Measurements from ENCODE around the gene LRP5. TPM values are rescaled to one million over a fixed set of nuclear protein-coding genes. Genes with fewer than 3 reads are reported as not detected.
"Not testable (repeated sequence)": the region's sequence is repeated elsewhere in the genome, so short reads cannot be mapped to it uniquely, and the experiment has no call there.

The LRP5 gene
- polyA plus RNA-seq, 6 donors from 2014 or later = 0.04 to 0.88 (median 0.56) TPM; not detected in 1

DNA sequence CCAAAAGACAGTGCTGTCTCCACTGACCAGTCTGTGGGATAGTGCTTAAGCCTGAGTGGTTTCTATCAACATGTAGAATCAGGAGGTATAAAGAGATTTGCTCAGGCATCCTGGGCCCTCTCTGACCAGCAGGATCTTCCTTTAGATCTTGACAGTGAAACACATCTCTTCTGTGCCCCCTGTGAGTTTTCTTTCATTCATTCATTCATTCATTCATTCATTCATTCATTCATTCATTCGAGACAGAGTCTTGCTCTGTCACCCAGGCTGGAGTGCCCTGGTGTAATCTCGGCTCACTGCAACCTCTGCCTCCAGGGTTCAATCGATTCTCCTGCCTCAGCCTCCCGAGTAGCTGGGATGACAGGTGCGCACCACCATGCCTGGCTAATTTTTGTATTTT, 121.8 kb downstream of the LRP5 start:
- Mint-ChIP-seq H3K9me3 (peaks cover 4 to 17% (median 14%) of the 10 kb centered on the region in 7 donors), H3K36me3 (peaks cover 5 to 16% of the 10 kb centered on the region in 2 donors), H3K27ac (peak overlapping the region in 1 of 6 donors; percentile 58)
- not testable (repeated sequence) for ATAC-seq (ENCODE audit: low read depth in 2 of 2); H3K27me3 Mint-ChIP-seq; DNase-seq; H3K4me3 Mint-ChIP-seq; H3K4me1 Mint-ChIP-seq

DNA sequence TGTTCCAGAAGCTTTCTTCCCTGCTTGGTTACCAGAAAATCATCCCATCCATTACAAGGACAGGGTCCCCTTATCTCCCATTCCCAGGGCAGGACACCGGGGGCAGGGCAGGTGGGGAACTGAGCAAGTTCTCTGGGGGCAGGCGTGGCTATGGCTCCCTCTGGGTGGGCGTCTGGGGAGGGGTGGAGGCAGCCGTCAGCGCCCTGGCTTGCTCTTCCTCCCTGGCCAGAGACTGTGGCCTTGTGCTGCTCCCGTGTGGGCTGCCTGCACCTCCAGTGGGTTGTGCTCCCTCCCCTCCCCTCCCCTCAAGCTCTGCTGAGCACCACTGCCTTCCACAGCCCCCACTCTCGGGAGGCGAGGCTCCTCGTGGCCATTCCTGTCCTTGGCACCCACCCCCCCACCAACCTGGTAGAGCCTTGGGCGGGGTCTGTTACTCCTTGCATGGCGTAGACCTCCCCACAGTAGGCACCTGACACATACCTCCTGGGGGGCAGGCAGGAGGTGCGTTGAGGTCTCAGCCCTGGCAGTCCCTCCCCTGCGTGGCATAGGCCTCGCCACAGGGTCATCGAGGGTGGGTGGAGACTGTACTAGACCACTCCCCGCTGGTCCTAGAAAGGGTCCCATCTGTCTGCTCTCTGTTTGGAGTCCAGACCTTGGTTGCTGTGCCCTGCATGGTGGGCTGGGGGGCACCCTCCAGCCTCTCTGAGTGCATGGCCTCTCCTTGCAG, 123.9 kb downstream of the LRP5 start:
- no peak for DNase-seq
- H3K27ac Mint-ChIP-seq = peak overlapping the region in 1 of 6 donors; percentile 54
- no peaks in the 10 kb centered on the region for H3K27me3 Mint-ChIP-seq
- H3K9me3 Mint-ChIP-seq = no peaks in the 10 kb centered on the region
- peaks cover 4 to 15% (median 12%) of the 10 kb centered on the region in 3 donors for H3K4me1 Mint-ChIP-seq
- no peak overlapping the region for H3K4me3 Mint-ChIP-seq
- ATAC-seq (ENCODE audit: low read depth in 2 of 2) = no peak
- H3K36me3 Mint-ChIP-seq = no peaks in the 10 kb centered on the region

DNA sequence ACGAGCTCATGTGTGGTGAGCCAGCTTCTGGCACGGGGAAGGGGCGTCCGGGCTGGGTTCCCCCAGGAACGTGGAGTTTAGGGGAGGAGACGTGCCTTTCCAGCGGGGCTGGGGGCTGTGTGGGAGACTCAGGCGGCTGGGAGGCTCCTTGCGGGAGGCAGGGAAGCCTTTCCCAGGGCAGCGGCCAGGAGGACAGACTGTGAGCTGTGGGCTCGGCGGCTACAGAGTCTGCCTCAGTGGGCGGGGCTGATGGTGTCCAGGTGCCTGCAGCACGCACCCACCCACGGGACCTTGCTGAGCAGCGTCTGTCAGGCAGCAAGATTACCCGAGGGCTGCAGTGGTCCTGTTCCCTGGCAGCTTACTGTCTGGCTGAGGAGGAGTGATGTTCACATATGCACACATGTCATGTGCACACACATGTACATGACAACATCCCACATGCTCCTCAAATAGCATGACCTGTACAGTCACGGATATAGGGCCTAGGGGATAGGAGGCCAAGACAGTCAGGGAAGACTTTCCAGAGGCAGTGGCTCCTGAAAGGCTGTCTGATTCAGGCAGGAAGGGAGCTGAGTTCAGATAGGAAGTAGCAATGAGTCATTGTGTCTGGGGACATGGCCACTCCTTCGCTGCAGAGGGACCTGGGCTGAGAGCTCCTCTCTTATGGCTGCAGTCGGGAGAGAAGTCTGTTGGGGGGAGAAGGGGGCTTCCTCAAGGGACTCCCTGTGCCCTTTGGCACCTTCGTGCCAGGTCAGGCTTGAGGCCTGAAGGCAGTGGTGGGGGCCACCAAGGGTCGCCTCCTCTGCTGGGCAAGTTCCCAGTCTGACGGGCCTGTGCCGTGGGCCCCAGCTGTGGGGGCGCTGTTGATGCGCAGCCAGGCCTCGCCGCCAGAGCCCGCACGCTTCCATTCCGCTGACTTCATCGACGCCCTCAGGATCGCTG, 124.9 kb downstream of the LRP5 start:
- H3K27ac Mint-ChIP-seq = peak overlapping the region in 1 of 6 donors; percentile 30
- DNase-seq = no peak
- H3K4me3 Mint-ChIP-seq = peak overlapping the region in 1 of 8 donors; percentile 21
- H3K9me3 Mint-ChIP-seq = no peaks in the 10 kb centered on the region
- no peak for ATAC-seq (ENCODE audit: low read depth in 2 of 2)
- H3K27me3 Mint-ChIP-seq = no peaks in the 10 kb centered on the region
- H3K4me1 Mint-ChIP-seq = peaks cover 10 to 24% (median 22%) of the 10 kb centered on the region in 3 donors
- no peaks in the 10 kb centered on the region for H3K36me3 Mint-ChIP-seq

DNA sequence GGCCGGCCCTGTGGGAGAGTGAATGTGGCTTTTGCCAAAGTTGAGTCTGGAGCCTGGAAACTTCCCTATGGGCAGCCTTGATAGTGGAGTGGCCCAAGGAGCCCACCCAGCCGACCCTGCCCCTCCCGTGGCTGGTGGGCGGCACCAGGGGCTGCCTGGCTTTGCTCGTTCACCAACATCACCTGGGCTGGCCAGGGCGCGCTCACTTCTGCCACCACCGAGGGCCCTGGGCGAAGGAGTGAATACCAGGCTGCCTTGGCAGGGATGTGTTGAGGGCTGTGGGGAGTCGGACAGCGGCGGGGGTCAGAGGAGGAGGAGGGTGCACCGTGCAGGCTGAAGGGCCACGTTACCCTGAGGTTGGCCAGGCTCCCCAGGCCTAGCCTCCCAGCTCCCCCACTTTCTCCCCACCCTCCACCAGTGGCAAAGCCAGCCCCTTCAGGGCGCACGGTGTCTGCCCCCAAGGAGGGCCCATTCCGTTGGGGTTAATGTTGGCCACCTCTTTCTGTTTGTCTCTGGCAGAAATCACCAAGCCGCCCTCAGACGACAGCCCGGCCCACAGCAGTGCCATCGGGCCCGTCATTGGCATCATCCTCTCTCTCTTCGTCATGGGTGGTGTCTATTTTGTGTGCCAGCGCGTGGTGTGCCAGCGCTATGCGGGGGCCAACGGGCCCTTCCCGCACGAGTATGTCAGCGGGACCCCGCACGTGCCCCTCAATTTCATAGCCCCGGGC, 125.7 kb downstream of the LRP5 start:
- DNase-seq (no peak), ATAC-seq (ENCODE audit: low read depth in 2 of 2) (no peak)
- Mint-ChIP-seq H3K36me3 (no peaks in the 10 kb centered on the region), H3K4me1 (peaks cover 13 to 31% (median 29%) of the 10 kb centered on the region in 3 donors), H3K9me3 (no peaks in the 10 kb centered on the region), H3K27ac (no peak overlapping the region), H3K27me3 (no peaks in the 10 kb centered on the region), H3K4me3 (no peak overlapping the region)

DNA sequence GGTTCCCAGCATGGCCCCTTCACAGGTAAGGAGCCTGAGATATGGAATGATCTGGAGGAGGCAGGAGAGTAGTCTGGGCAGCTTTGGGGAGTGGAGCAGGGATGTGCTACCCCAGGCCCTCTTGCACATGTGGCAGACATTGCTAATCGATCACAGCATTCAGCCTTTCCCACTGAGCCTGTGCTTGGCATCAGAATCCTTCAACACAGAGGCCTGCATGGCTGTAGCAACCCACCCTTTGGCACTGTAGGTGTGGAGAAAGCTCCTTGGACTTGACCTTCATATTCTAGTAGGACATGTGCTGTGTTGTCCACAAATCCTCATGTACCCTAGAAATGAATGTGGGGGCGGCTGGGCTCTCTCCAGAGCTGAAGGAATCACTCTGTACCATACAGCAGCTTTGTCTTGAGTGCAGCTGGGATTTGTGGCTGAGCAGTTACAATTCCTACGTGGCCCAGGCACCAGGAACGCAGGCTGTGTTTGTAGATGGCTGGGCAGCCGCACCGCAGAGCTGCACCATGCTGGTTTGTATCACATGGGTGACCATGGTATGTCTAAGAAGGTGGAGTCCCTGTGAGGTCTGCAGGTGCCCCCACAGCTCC, 126.4 kb downstream of the LRP5 start:
- H3K27ac Mint-ChIP-seq = no peak overlapping the region
- no peaks in the 10 kb centered on the region for H3K36me3 Mint-ChIP-seq
- no peaks in the 10 kb centered on the region for H3K9me3 Mint-ChIP-seq
- DNase-seq = no peak
- ATAC-seq (ENCODE audit: low read depth in 2 of 2) = no peak
- no peaks in the 10 kb centered on the region for H3K27me3 Mint-ChIP-seq
- H3K4me3 Mint-ChIP-seq = peak overlapping the region in 1 of 8 donors; percentile 67
- peaks cover 13 to 31% (median 29%) of the 10 kb centered on the region in 3 donors for H3K4me1 Mint-ChIP-seq

DNA sequence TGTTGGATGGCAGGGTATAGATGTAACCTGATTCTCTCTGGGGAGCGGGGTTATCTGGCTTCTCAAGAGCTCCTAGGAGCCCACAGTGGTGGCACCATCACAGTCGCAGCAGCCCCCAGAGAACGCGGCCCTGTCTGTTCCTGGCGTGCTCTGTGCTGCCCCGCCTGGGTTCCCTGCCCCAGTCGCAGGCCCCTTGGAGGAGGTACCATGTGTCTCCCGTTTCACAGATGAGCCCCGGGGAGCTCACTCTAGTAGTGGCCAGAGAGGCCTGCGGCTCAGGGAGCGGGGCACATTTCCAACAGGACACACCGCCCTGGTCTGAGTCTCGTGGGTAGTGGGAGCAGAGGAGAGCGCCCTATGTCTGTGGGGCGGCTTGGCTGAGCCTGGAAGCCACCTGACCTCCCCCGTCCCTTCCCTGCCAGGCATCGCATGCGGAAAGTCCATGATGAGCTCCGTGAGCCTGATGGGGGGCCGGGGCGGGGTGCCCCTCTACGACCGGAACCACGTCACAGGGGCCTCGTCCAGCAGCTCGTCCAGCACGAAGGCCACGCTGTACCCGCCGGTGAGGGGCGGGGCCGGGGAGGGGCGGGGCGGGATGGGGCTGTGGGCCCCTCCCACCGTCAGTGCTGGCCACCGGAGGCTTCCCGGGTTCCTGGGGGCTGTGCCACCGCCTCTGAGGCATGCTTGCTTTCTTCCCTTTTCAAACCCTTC, 127.1 kb downstream of the LRP5 start:
- Mint-ChIP-seq H3K4me3 (peak overlapping the region in 1 of 8 donors; percentile 33), H3K27ac (no peak overlapping the region), H3K27me3 (no peaks in the 10 kb centered on the region), H3K4me1 (peaks cover 13 to 31% (median 29%) of the 10 kb centered on the region in 3 donors), H3K9me3 (no peaks in the 10 kb centered on the region), H3K36me3 (no peaks in the 10 kb centered on the region)
- DNase-seq (no peak), ATAC-seq (ENCODE audit: low read depth in 2 of 2) (no peak)

DNA sequence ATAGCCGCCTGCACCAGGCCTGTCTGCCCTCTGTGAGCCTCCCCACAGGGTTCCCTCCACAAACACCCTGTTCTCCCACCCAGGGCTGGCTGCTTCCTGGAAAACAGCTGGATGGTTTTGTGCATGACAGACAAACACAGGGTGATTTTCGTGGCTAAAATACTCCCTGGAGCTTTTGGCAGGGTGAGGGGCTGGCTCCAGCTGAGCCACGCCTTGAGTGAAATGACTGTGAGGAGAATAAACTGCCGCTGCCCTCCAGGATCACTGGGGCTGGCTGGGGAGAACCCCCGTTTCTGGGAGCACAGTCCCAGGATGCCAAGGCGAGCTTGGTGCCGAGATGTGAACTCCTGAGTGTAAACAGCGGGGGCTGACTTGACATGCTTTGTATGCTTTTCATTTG, 127.8 kb downstream of the LRP5 start:
- no peaks in the 10 kb centered on the region for H3K27me3 Mint-ChIP-seq
- no peaks in the 10 kb centered on the region for H3K9me3 Mint-ChIP-seq
- DNase-seq (no peak), ATAC-seq (ENCODE audit: low read depth in 2 of 2) (no peak)
- H3K4me1 Mint-ChIP-seq = peaks cover 13 to 31% (median 29%) of the 10 kb centered on the region in 3 donors
- H3K36me3 Mint-ChIP-seq = no peaks in the 10 kb centered on the region
- peak overlapping the region in 2 of 6 donors; percentile 69 to 93 for H3K27ac Mint-ChIP-seq
- H3K4me3 Mint-ChIP-seq = peak overlapping the region in 3 of 8 donors; percentile 32 to 76 (median 65)

DNA sequence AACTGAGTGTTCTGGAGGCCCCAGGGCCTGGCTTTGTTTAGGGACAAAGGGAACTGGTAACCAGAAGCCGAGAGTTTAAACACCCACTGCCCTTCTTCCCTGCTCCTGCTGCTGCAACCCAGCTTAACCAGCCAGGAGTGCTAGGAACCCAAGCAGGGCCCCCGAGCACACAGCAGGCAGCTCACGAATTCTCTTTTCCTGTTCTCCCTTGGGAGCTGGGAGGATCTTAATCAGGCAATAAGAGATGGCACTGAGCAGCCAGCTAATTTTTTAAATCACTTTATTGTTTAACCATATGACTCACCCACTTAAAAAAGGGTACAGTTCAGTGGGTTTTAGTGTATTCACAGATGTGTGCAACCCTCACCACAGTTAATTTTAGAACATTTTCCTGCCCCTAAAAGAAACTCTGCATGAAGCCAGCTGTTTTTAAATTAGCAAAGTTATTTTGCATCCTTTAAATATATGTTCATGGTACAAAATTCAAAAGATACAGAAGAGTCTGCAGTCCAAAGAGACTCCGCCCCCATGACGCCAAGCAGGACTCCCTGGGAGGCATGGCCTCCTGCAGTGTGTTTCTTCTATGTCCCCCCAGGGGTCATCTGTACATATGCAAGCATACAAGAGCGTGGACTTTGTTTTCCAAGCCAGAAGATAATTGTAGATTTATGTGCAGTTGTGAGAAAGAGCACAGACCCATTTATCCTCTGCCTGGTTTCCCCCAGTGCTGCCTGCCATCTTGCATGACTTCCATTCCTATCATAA, 129.3 kb downstream of the LRP5 start:
- H3K36me3 Mint-ChIP-seq = no peaks in the 10 kb centered on the region
- no peaks in the 10 kb centered on the region for H3K27me3 Mint-ChIP-seq
- peaks cover 13 to 31% (median 29%) of the 10 kb centered on the region in 3 donors for H3K4me1 Mint-ChIP-seq
- H3K27ac Mint-ChIP-seq = peak overlapping the region in 3 of 6 donors; percentile 58 to 92 (median 68)
- peak overlapping the region in 6 of 8 donors; percentile 15 to 76 (median 48) for H3K4me3 Mint-ChIP-seq
- DNase-seq (no peak), ATAC-seq (ENCODE audit: low read depth in 2 of 2) (peak in 1 of 2 donors; percentile 39)
- H3K9me3 Mint-ChIP-seq = no peaks in the 10 kb centered on the region

DNA sequence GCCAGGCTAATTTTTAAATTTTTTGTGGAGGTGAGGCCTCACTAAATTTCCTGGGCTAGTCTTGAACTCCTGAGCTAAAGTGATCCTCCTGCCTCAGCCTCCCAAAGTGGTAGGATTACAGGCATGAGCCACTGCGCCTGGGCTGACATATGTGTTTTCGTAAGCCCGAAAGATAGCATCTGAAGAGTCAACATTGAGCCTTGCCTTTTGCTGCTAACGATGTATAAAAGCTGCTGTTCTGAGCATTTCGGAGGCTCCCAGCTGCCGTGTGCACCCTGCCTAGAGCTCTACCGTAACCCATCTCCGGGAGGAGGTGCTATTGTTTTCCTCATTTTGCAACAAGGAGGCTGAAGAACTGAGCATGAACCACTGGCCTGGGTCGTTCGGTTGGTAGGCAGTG, 130.0 kb downstream of the LRP5 start:
- Mint-ChIP-seq H3K27ac (peak overlapping the region in 2 of 6 donors; percentile 59 to 75), H3K9me3 (no peaks in the 10 kb centered on the region), H3K4me1 (peaks cover 16 to 34% (median 32%) of the 10 kb centered on the region in 3 donors), H3K36me3 (no peaks in the 10 kb centered on the region), H3K27me3 (no peaks in the 10 kb centered on the region), H3K4me3 (peak overlapping the region in 6 of 8 donors; percentile 15 to 77 (median 48))
- DNase-seq (no peak), ATAC-seq (ENCODE audit: low read depth in 2 of 2) (no peak)

DNA sequence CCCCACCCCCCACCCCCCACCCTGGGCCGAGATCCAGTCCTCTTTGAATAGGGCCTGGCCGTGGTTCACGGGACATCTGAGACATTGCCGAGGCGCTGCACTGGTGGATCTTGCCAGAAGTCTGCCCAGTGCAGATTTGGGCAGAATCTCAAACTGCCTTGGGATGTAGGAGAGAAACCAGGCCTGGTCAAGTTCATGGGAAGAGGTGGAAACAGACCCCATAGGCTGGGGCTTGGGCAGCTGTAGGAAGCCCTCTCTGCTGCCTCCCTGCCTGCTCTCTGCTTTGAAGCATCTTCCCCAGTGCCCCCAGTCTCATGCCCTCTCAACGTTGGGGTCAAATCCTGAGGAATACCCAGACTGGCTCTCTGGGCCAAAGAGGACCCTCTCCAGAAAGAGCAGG, 132.2 kb downstream of the LRP5 start:
- Mint-ChIP-seq H3K36me3 (no peaks in the 10 kb centered on the region), H3K9me3 (no peaks in the 10 kb centered on the region), H3K27me3 (no peaks in the 10 kb centered on the region), H3K27ac (peak overlapping the region in 1 of 6 donors; percentile 59), H3K4me1 (peaks cover 17 to 36% (median 35%) of the 10 kb centered on the region in 3 donors), H3K4me3 (no peak overlapping the region)
- no peak for DNase-seq
- ATAC-seq (ENCODE audit: low read depth in 2 of 2) = no peak

DNA sequence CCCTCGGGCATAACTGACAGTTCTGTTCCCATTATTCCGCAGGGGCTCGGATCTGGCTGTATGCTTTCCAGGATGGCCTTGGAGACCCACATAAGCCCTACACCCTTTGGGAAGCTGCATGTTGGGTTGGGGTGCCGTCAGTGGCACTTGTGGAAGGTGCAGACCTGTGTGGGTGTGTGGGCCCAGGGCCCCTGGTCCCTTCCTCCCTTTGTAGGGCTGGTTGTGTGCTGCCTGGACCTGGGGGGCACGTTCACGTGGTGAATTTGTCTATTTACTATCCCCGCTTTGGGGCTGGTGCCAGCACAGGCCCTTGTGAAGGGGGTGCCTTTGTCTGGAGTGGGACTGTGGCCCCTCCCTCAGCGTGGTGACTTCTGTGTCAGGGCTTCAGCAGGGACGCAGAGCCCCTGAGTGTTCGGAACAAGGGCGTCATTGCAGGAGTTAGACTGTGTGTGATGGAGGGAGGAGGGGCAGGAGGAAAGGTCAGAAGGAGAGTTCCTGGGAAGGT, 133.2 kb downstream of the LRP5 start:
- no peaks in the 10 kb centered on the region for H3K36me3 Mint-ChIP-seq
- H3K9me3 Mint-ChIP-seq = no peaks in the 10 kb centered on the region
- H3K27ac Mint-ChIP-seq = no peak overlapping the region
- H3K4me3 Mint-ChIP-seq = peak overlapping the region in 1 of 8 donors; percentile 15
- no peak for DNase-seq
- peaks cover 15 to 31% (median 28%) of the 10 kb centered on the region in 3 donors for H3K4me1 Mint-ChIP-seq
- ATAC-seq (ENCODE audit: low read depth in 2 of 2) = no peak
- no peaks in the 10 kb centered on the region for H3K27me3 Mint-ChIP-seq
